GM12864 (cell line): Measurements from ENCODE around the gene ARMC9.

Experiments
- DNase-seq: peaks from one replicate; pipeline ENCODE4 v3.0.0-alpha.2; 2011; ENCODE audit warnings: low read depth
- H3K4me3 ChIP-seq: 2 replicates; pipeline ENCODE4 v1.5.1; 2011; ENCODE audit warnings: mild to moderate bottlenecking, low read depth, low read length, control low read depth
- CTCF ChIP-seq: IDR thresholded peaks from 2 replicates; pipeline ENCODE4 v1.5.1; 2011; ENCODE audit warnings: low read depth, mild to moderate bottlenecking, moderate library complexity, low read length, control low read depth, inconsistent platforms; ENCODE audit errors: missing control alignments

The ARMC9 gene

GRCh38 chr2:231385429-231385828 is 187.0 kb downstream of the ARMC9 start:
- TF ChIP-seq CTCF: no peak
- no peak overlapping the region for H3K4me3 ChIP-seq
- DNase-seq: no peak

GRCh38 chr2:231386446-231386845 is 188.0 kb downstream of the ARMC9 start:
- no peak for TF ChIP-seq CTCF
- H3K4me3 ChIP-seq: no peak overlapping the region
- no peak for DNase-seq

GRCh38 chr2:231387904-231388724 is 189.7 kb downstream of the ARMC9 start:
- H3K4me3 ChIP-seq: no peak overlapping the region
- no peak for TF ChIP-seq CTCF
- DNase-seq: no peak

- no peak for TF ChIP-seq CTCF
- no peak for DNase-seq
- H3K4me3 ChIP-seq: no peak overlapping the region
These were observed 190.4 kb downstream of the ARMC9 start for GRCh38 chr2:231388725-231389346.

GRCh38 chr2:231390667-231391066 is 192.2 kb downstream of the ARMC9 start:
- DNase-seq: no peak
- TF ChIP-seq CTCF: no peak
- H3K4me3 ChIP-seq: no peak overlapping the region

- DNase-seq: no peak
- H3K4me3 ChIP-seq: no peak overlapping the region
- no peak for TF ChIP-seq CTCF
These were observed 193.6 kb downstream of the ARMC9 start for GRCh38 chr2:231391981-231392380.
